ENCODE results near the gene STK24.

The STK24 gene

DNA sequence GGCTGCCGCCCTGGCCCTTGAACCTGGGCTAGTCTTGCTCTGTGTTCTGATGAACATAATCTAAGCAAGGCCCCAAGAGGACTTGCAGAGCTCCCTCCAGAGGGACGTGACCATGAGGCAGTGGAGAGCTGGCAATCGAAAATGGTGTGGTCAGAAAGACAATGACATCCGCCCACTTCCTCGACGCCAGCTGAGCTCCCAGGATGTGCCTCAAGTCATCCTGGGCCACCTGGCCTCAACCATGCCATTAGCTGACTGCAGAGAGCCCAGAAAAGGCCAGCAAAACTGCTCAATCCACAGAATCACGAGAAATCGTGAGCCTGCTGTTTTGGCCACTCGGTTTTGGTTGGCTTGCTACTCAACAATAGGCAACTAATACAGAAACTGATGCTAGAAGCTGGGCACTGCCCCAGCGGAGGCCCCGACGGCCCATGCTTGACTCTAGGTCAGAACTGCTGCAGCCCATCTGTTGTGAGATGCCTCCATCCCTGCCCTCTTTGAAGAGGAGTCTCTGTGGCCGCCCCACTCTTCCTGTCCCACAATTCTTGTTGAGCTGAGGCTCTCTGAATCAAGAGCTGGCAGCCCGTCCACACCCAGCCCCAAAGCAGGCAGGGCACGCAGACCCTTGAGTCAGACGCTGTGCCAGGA, 53.3 kb downstream of the STK24 start:
- Histone ChIP-seq H3K79me1 (ENCODE audit: low read length) (no peaks in the 10 kb centered on the region), H3K4me1 (ENCODE audit: control insufficient read depth in 1 of 2, insufficient read depth in 2 of 2, low read length in 2 of 2) (peaks cover 5 to 7% of the 10 kb centered on the region in 2 experiments)

DNA sequence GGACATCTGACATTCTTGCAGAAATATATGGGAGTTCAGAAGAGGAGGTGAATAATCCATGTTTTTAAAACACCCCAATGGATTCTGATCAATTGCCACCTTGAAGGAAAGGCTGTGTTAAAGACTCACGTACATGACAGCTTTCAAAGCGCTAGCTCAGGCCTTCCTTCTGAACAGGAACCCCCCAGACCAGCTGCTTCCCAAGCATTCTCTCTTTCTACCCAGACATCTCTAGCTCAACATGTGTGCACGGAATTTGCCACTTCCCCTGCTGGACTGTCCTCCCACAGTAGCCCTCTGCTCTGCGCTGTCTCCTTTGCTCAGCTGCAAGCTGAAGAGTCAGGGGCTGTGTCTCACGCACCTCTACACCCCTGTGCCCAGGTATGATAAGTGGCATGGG, 54.5 kb downstream of the STK24 start:
- no peak overlapping the region for H2AFZ ChIP-seq (ENCODE audit: insufficient read depth, low read length, poor library complexity)
- no peaks in the 10 kb centered on the region for H3K79me1 ChIP-seq (ENCODE audit: low read length)
- H2BK5ac ChIP-seq (ENCODE audit: low read depth, low read length, poor library complexity): no peak overlapping the region
- H3K27me3 ChIP-seq (ENCODE audit: insufficient read depth, low read length): no peaks in the 10 kb centered on the region
- no peak overlapping the region for H3K23ac ChIP-seq (ENCODE audit: low read length)
- H2BK120ac ChIP-seq (ENCODE audit: insufficient read depth, low read length, poor library complexity): no peak overlapping the region
- no peak overlapping the region for H4K91ac ChIP-seq (ENCODE audit: low read depth, low read length)
- no peak overlapping the region for H3K14ac ChIP-seq (ENCODE audit: low read length)
- peak overlapping the region; percentile 43 for H3K4ac ChIP-seq (ENCODE audit: low read depth, low read length)
- H3K4me2 ChIP-seq (ENCODE audit: low read length): no peak overlapping the region
- H4K12ac ChIP-seq (ENCODE audit: low read depth, low read length): no peak overlapping the region
- no peak overlapping the region for H2AK5ac ChIP-seq (ENCODE audit: low read length)
- no peak overlapping the region for H3K9ac ChIP-seq (ENCODE audit: low read length)
- peaks cover 0 to 2% of the 10 kb centered on the region in 2 experiments for H3K36me3 ChIP-seq (ENCODE audit: control insufficient read depth in 1 of 2, insufficient read depth in 2 of 2, low read length in 2 of 2)
- H3K27ac ChIP-seq (ENCODE audit: low read depth, low read length): no peak overlapping the region
- no CpG with 5 or more reads among the region's 5 CpGs for WGBS (ENCODE audit: extremely low coverage, insufficient coverage, insufficient read length)
- H3K18ac ChIP-seq (ENCODE audit: low read length): no peak overlapping the region
- peaks cover 5 to 7% of the 10 kb centered on the region in 2 experiments for H3K4me1 ChIP-seq (ENCODE audit: control insufficient read depth in 1 of 2, insufficient read depth in 2 of 2, low read length in 2 of 2)
- DNase-seq: no peak
- no peak overlapping the region for H3K4me3 ChIP-seq (ENCODE audit: low read depth, low read length)
- H2BK12ac ChIP-seq (ENCODE audit: low read length): no peak overlapping the region
- peaks cover 9% of the 10 kb centered on the region for H3K79me2 ChIP-seq (ENCODE audit: control insufficient read depth, insufficient read depth, low read length, poor library complexity)
- H3K9me3 ChIP-seq (ENCODE audit: insufficient read depth, low read depth, low read length): no peaks in the 10 kb centered on the region
- H4K8ac ChIP-seq (ENCODE audit: low read depth, low read length): no peak overlapping the region

More for the DNA sequence above, 53.3 kb downstream of the STK24 start:
- Histone ChIP-seq H2BK120ac (ENCODE audit: insufficient read depth, low read length, poor library complexity) (no peak overlapping the region), H3K9me3 (ENCODE audit: insufficient read depth, low read depth, low read length) (no peaks in the 10 kb centered on the region), H4K8ac (ENCODE audit: low read depth, low read length) (no peak overlapping the region), H3K14ac (ENCODE audit: low read length) (no peak overlapping the region), H3K27me3 (ENCODE audit: insufficient read depth, low read length) (no peaks in the 10 kb centered on the region), H3K18ac (ENCODE audit: low read length) (no peak overlapping the region), H3K4ac (ENCODE audit: low read depth, low read length) (peak overlapping the region; percentile 16), H2AK5ac (ENCODE audit: low read length) (no peak overlapping the region), H2BK5ac (ENCODE audit: low read depth, low read length, poor library complexity) (no peak overlapping the region), H4K12ac (ENCODE audit: low read depth, low read length) (no peak overlapping the region), H3K27ac (ENCODE audit: low read depth, low read length) (no peak overlapping the region), H4K91ac (ENCODE audit: low read depth, low read length) (no peak overlapping the region), H3K4me2 (ENCODE audit: low read length) (no peak overlapping the region), H3K4me3 (ENCODE audit: low read depth, low read length) (no peak overlapping the region), H2AFZ (ENCODE audit: insufficient read depth, low read length, poor library complexity) (no peak overlapping the region), H3K36me3 (ENCODE audit: control insufficient read depth in 1 of 2, insufficient read depth in 2 of 2, low read length in 2 of 2) (peaks cover 0 to 2% of the 10 kb centered on the region in 2 experiments), H3K79me2 (ENCODE audit: control insufficient read depth, insufficient read depth, low read length, poor library complexity) (peaks cover 13% of the 10 kb centered on the region), H2BK12ac (ENCODE audit: low read length) (no peak overlapping the region), H3K23ac (ENCODE audit: low read length) (no peak overlapping the region), H3K9ac (ENCODE audit: low read length) (no peak overlapping the region)
- no peak for DNase-seq
- no CpG with 5 or more reads among the region's 16 CpGs for WGBS (ENCODE audit: extremely low coverage, insufficient coverage, insufficient read length)

DNA sequence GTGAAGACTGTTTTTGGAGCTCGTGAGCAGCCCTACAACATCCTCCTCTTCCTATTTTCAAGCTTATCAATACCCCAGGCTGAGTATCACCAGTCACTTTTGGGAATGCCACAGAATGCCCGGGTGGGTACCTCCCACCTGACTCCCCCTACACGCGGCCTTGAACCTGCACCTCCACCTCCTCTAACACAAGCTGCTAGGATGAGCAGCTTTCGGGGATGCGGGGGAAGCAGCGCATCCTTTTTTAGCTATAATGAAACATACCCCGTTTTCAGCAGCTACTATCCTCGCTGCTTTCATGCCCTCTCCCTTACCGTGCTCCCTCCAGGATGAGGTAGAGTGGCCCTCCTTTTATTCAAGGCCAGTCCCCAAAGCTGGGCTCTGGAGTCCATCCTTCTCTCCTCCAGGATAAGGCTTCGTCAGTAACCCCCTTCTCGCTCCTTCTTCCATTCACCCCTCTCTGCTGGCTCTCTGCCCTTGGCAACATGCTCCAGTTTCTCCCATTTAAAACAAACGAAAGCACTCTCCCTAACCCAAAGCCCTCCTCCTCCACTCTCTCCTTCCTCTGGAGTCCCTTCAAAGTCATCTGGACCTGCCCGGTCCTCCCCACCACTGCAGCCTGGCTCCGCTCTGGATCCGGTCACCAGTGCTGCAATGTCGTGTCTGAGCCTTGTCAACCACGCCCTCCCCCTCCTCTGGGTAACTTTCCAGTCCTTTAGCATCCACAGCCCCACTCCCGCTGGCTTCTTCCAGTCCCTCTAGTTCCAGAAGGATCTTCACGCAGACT, 55.3 kb downstream of the STK24 start:
- no peak overlapping the region for H3K18ac ChIP-seq (ENCODE audit: low read length)

DNA sequence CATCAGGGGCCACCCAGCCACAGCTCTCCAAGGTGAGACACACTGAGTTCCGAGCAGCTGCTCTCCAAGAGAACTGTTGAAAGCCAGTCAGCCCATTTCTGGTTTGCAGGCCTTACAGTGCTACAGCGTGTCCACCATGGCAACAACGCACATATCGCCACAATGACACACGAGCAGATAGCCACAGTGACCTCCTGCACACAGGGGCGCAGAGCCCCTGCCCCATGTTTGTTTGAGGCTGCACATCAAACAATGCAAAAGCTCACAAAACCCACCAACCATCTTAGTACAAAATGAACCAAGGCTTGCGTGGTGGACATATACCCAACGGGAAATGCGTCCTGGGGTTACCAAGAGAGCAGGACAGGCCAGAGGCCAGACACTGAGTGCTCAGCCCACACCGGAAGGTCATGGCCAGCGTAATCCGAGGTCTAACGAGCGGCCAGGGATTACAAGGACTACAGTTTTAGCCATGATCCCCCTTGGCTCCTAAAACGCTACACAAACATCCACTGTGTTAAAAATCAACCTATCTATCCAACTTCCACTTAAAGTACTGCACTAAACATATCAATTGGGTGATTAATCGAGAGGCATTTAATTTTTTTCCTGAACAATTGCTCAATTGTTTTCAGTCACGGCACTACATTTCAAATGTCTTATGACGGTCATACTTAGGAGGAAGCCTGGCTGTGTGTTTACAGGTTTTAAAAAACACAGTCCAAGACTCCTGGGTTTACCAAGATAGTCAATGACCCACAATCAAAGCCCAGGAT, 56.0 kb downstream of the STK24 start:
- H3K23ac ChIP-seq (ENCODE audit: low read length): no peak overlapping the region

More for the DNA sequence above, 55.3 kb downstream of the STK24 start:
- Histone ChIP-seq H3K9ac (ENCODE audit: low read length) (no peak overlapping the region), H3K9me3 (ENCODE audit: insufficient read depth, low read depth, low read length) (no peaks in the 10 kb centered on the region), H3K79me1 (ENCODE audit: low read length) (no peaks in the 10 kb centered on the region), H2BK120ac (ENCODE audit: insufficient read depth, low read length, poor library complexity) (no peak overlapping the region), H2BK5ac (ENCODE audit: low read depth, low read length, poor library complexity) (no peak overlapping the region), H3K4me1 (ENCODE audit: control insufficient read depth in 1 of 2, insufficient read depth in 2 of 2, low read length in 2 of 2) (peaks cover 5 to 7% of the 10 kb centered on the region in 2 experiments), H3K14ac (ENCODE audit: low read length) (no peak overlapping the region), H3K4me3 (ENCODE audit: low read depth, low read length) (no peak overlapping the region), H3K27me3 (ENCODE audit: insufficient read depth, low read length) (no peaks in the 10 kb centered on the region), H3K23ac (ENCODE audit: low read length) (no peak overlapping the region), H3K4me2 (ENCODE audit: low read length) (no peak overlapping the region), H3K79me2 (ENCODE audit: control insufficient read depth, insufficient read depth, low read length, poor library complexity) (peaks cover 9% of the 10 kb centered on the region), H3K27ac (ENCODE audit: low read depth, low read length) (no peak overlapping the region), H2AFZ (ENCODE audit: insufficient read depth, low read length, poor library complexity) (no peak overlapping the region), H2AK5ac (ENCODE audit: low read length) (no peak overlapping the region), H3K4ac (ENCODE audit: low read depth, low read length) (peak overlapping the region; percentile 50), H4K91ac (ENCODE audit: low read depth, low read length) (no peak overlapping the region), H4K8ac (ENCODE audit: low read depth, low read length) (no peak overlapping the region), H4K12ac (ENCODE audit: low read depth, low read length) (no peak overlapping the region), H2BK12ac (ENCODE audit: low read length) (no peak overlapping the region), H3K36me3 (ENCODE audit: control insufficient read depth in 1 of 2, insufficient read depth in 2 of 2, low read length in 2 of 2) (peaks cover 0 to 2% of the 10 kb centered on the region in 2 experiments)
- WGBS (ENCODE audit: extremely low coverage, insufficient coverage, insufficient read length): no CpG with 5 or more reads among the region's 20 CpGs
- DNase-seq: no peak

More for the DNA sequence above, 56.0 kb downstream of the STK24 start:
- Histone ChIP-seq H3K79me2 (ENCODE audit: control insufficient read depth, insufficient read depth, low read length, poor library complexity) (peaks cover 9% of the 10 kb centered on the region), H2BK12ac (ENCODE audit: low read length) (no peak overlapping the region), H3K36me3 (ENCODE audit: control insufficient read depth in 1 of 2, insufficient read depth in 2 of 2, low read length in 2 of 2) (peaks cover 0 to 5% of the 10 kb centered on the region in 2 experiments), H3K4me1 (ENCODE audit: control insufficient read depth in 1 of 2, insufficient read depth in 2 of 2, low read length in 2 of 2) (peaks cover 5 to 12% of the 10 kb centered on the region in 2 experiments), H4K8ac (ENCODE audit: low read depth, low read length) (no peak overlapping the region), H3K27me3 (ENCODE audit: insufficient read depth, low read length) (no peaks in the 10 kb centered on the region), H2AFZ (ENCODE audit: insufficient read depth, low read length, poor library complexity) (no peak overlapping the region), H4K12ac (ENCODE audit: low read depth, low read length) (no peak overlapping the region), H2BK5ac (ENCODE audit: low read depth, low read length, poor library complexity) (no peak overlapping the region), H4K91ac (ENCODE audit: low read depth, low read length) (no peak overlapping the region), H3K9ac (ENCODE audit: low read length) (no peak overlapping the region), H3K27ac (ENCODE audit: low read depth, low read length) (no peak overlapping the region), H3K18ac (ENCODE audit: low read length) (no peak overlapping the region), H2BK120ac (ENCODE audit: insufficient read depth, low read length, poor library complexity) (no peak overlapping the region), H3K4ac (ENCODE audit: low read depth, low read length) (no peak overlapping the region), H3K14ac (ENCODE audit: low read length) (no peak overlapping the region), H3K79me1 (ENCODE audit: low read length) (no peaks in the 10 kb centered on the region), H3K4me2 (ENCODE audit: low read length) (no peak overlapping the region), H3K4me3 (ENCODE audit: low read depth, low read length) (no peak overlapping the region), H3K9me3 (ENCODE audit: insufficient read depth, low read depth, low read length) (no peaks in the 10 kb centered on the region), H2AK5ac (ENCODE audit: low read length) (no peak overlapping the region)
- WGBS (ENCODE audit: extremely low coverage, insufficient coverage, insufficient read length): no CpG with 5 or more reads among the region's 18 CpGs
- DNase-seq: no peak
